GM12878 (cell line): ENCODE data around the gene CPNE5. TPM values are rescaled to one million over a fixed set of nuclear protein-coding genes. Genes with fewer than 3 reads are reported as not detected.

ENCODE experiments used
- ATAC-seq: fragments of 200-7000 bp; cut with Tn5 transposase; 3 replicates; pipeline ENCODE4 v1.9.1; 2020; ENCODE audit warnings: mild to moderate bottlenecking, moderate library complexity
- BruUV-seq: library from RNA; stranded (reverse); fragments of 400-500 nt; replicated peaks from 2 replicates; lab custom pipeline; 2021; lab: Mats Ljungman, UMichigan
- CTCF ChIA-PET: fragments of 300-600 bp; sonication (Branson Sonifier 250); formaldehyde crosslinking; extraction: SDS; loops from one replicate; lab custom pipeline; 2021; ENCODE audit warnings: inconsistent platforms; lab: Yijun Ruan, JAX
- POLR2A ChIA-PET: fragments of 350-600 bp; formaldehyde crosslinking; extraction: SDS; loops from one replicate; lab custom pipeline; 2021; ENCODE audit warnings: inconsistent platforms; lab: Charles Lee
- RAD21 ChIA-PET: fragments of 300-600 bp; sonication (Branson Sonifier 250); formaldehyde crosslinking; loops from one replicate; lab custom pipeline; 2023; ENCODE audit warnings: antibody characterized with exemption; ENCODE audit not compliant: unreplicated experiment; lab: Charles Lee
- SMC1A ChIA-PET: fragments of 300-600 bp; sonication (Branson Sonifier 250); formaldehyde crosslinking; loops from one replicate; lab custom pipeline; 2023; ENCODE audit not compliant: unreplicated experiment, uncharacterized antibody; lab: Charles Lee
- DNase-seq: peaks from one replicate; pipeline ENCODE4 v3.0.0-alpha.2; 2011; ENCODE audit warnings: low read depth, low spot score
- FAIRE-seq: peaks from 3 replicates; lab custom pipeline; 2011; peaks lifted over from hg19 to GRCh38; lab: Jason Lieb, UNC
- H2AFZ ChIP-seq: 2 replicates; pipeline ENCODE4 v1.6.0; 2011; ENCODE audit warnings: low read depth, low read length, control low read depth; ENCODE audit not compliant: control insufficient read depth
- H3K27ac ChIP-seq: 2 replicates; pipeline ENCODE4 v1.5.1; 2011; ENCODE audit warnings: control low read depth; ENCODE audit not compliant: control insufficient read depth, insufficient read depth
- H3K27me3 ChIP-seq, 2 experiments: replicated peaks in 1 of 2; 2 replicates each; pipeline versions ENCODE4 v1.6.0 to v1.6.1; 2011; ENCODE audit warnings: low read length in 1 of 2; ENCODE audit not compliant: control insufficient read depth in 2 of 2, insufficient read depth in 2 of 2
- H3K36me3 ChIP-seq, 2 experiments: 2 replicates each; pipeline ENCODE4 v1.5.1; 2011; ENCODE audit warnings: low read length in 1 of 2; ENCODE audit not compliant: control insufficient read depth in 2 of 2, insufficient read depth in 2 of 2
- H3K4me1 ChIP-seq: 2 replicates; pipeline ENCODE4 v1.6.1; 2011; ENCODE audit warnings: mild to moderate bottlenecking, low read length, moderate library complexity, mixed read lengths; ENCODE audit not compliant: control insufficient read depth, insufficient read depth
- H3K4me2 ChIP-seq: 2 replicates; pipeline ENCODE4 v1.6.0; 2011; ENCODE audit warnings: control low read depth; ENCODE audit not compliant: control insufficient read depth, insufficient read depth
- H3K4me3 ChIP-seq: fragments of 200-600 bp; sonication (generic); 2 replicates; pipeline ENCODE4 v1.5.1; 2016
- H3K79me2 ChIP-seq: 2 replicates; pipeline ENCODE4 v1.6.0; 2011; ENCODE audit warnings: low read length; ENCODE audit not compliant: control insufficient read depth, insufficient read depth
- H3K9ac ChIP-seq: 2 replicates; pipeline ENCODE4 v1.8.0; 2011; ENCODE audit warnings: low read length, control low read depth, mixed read lengths; ENCODE audit not compliant: control insufficient read depth, insufficient read depth
- H3K9me3 ChIP-seq: replicated peaks from 3 replicates; pipeline ENCODE4 v1.5.1; 2011; ENCODE audit warnings: mild to moderate bottlenecking, low read length; ENCODE audit not compliant: control insufficient read depth, insufficient read depth
- H4K20me1 ChIP-seq: 2 replicates; pipeline ENCODE4 v1.6.0; 2011; ENCODE audit not compliant: control insufficient read depth, insufficient read depth
- ATF2 ChIP-seq: IDR thresholded peaks from 2 replicates; pipeline ENCODE4 v1.6.1; 2012; ENCODE audit warnings: low read length, inconsistent platforms
- ATF7 ChIP-seq: fragments of 450-650 bp; IDR thresholded peaks from 2 replicates; pipeline ENCODE4 v1.6.1; 2016; ENCODE audit warnings: low read depth, mild to moderate bottlenecking
- BCL11A ChIP-seq: IDR thresholded peaks from 2 replicates; pipeline ENCODE4 v1.6.1; 2011; ENCODE audit warnings: low read depth, low read length
- CHD4 ChIP-seq: fragments of 200-600 bp; sonication (generic); IDR thresholded peaks from 2 replicates; pipeline ENCODE4 v1.6.1; 2016; ENCODE audit warnings: mild to moderate bottlenecking
- DPF2 ChIP-seq: fragments of 450-650 bp; IDR thresholded peaks from 2 replicates; pipeline ENCODE4 v1.6.1; 2017; ENCODE audit warnings: mild to moderate bottlenecking
- EZH2 ChIP-seq: IDR thresholded peaks from 2 replicates; pipeline ENCODE4 v1.6.1; 2012; ENCODE audit warnings: low read depth, mild to moderate bottlenecking, control low read depth, inconsistent platforms, low read length, borderline replicate concordance; ENCODE audit not compliant: control insufficient read depth
- LARP7 ChIP-seq: fragments of 450-650 bp; IDR thresholded peaks from 2 replicates; pipeline ENCODE4 v1.6.1; 2017; ENCODE audit warnings: mild to moderate bottlenecking
- NRF1 ChIP-seq: conservative IDR thresholded peaks from 2 replicates; pipeline ENCODE4 v1.6.1; 2011; ENCODE audit warnings: mild to moderate bottlenecking, low read depth, low read length, improper control_type of control experiment
- PAX8 ChIP-seq: fragments of 450-650 bp; IDR thresholded peaks from 2 replicates; pipeline ENCODE4 v1.6.1; 2017; ENCODE audit warnings: mild to moderate bottlenecking, moderate library complexity
- PRDM15 ChIP-seq: fragments of 450-650 bp; formaldehyde crosslinking; IDR thresholded peaks from 2 replicates; pipeline ENCODE4 v1.4.0; 2020; ENCODE audit warnings: mild to moderate bottlenecking, moderate library complexity
- RELA ChIP-seq: fragments of 450-650 bp; IDR thresholded peaks from 2 replicates; pipeline ENCODE4 v1.8.0; 2014; ENCODE audit warnings: borderline replicate concordance; ENCODE audit not compliant: partially characterized antibody
- RFX5 ChIP-seq: IDR thresholded peaks from 2 replicates; pipeline ENCODE4 v1.6.1; 2011; ENCODE audit warnings: low read depth, low read length, improper control_type of control experiment
- SMC3 ChIP-seq: IDR thresholded peaks from 2 replicates; pipeline ENCODE4 v1.6.1; 2011; ENCODE audit warnings: low read length, improper control_type of control experiment, borderline replicate concordance
- TAF1 ChIP-seq: IDR thresholded peaks from 2 replicates; pipeline ENCODE4 v1.6.1; 2011; ENCODE audit warnings: mild to moderate bottlenecking, low read depth, low read length, borderline replicate concordance
- TBL1XR1 ChIP-seq: IDR thresholded peaks from 2 replicates; pipeline ENCODE4 v1.6.1; 2012; ENCODE audit warnings: low read depth, low read length, improper control_type of control experiment
- TCF7 ChIP-seq: IDR thresholded peaks from 2 replicates; pipeline ENCODE4 v1.6.1; 2014; ENCODE audit warnings: antibody characterized with exemption, borderline replicate concordance
- YBX1 ChIP-seq: fragments of 450-650 bp; IDR thresholded peaks from 2 replicates; pipeline ENCODE4 v1.6.1; 2016; ENCODE audit warnings: antibody characterized with exemption
- ZBED1 ChIP-seq: IDR thresholded peaks from 2 replicates; pipeline ENCODE4 v1.6.1; 2016; ENCODE audit warnings: borderline replicate concordance
- ZSCAN29 ChIP-seq: fragments of 450-650 bp; IDR thresholded peaks from 2 replicates; pipeline ENCODE4 v1.6.1; 2017; ENCODE audit warnings: mild to moderate bottlenecking, moderate library complexity
- WGBS: methylation state at CpG from one replicate; pipeline ENCODE4 v1.1.6; 2016; ENCODE audit warnings: low lambda C conversion rate; ENCODE audit not compliant: insufficient replicate concordance, insufficient coverage; ENCODE audit errors: missing lambda C conversion rate; 5-methylcytosine and 5-hydroxymethylcytosine counted together
- in situ Hi-C: fragments of 300-500 bp; cut with MboI; formaldehyde crosslinking; loops from 9 replicates; pipeline ENCODE4 v1.14.3; 2018; ENCODE audit warnings: mixed read lengths
- intact Hi-C: fragments of 100-400 bp; cut with micrococcal nuclease; formaldehyde crosslinking; loops from one replicate; pipeline ENCODE4 v1.14.2; 2022; ENCODE audit not compliant: unreplicated experiment
- polyA plus RNA-seq, 11 experiments: library from polyadenylated mRNA; depleted of rRNA in 4 of 11; unstranded in 6 of 11; stranded (reverse) in 5 of 11; fragments of >200 nt; fragmentation: Nextera tagmentation in 4 of 11; fragmentation: Illumina TruSeq in 1 of 11; extraction: Ambion mirVana in 4 of 11; extraction: Trizol in 1 of 11; gene quantifications; 1 replicate in 1 of 11; 2 replicates in 10 of 11; pipeline versions ENCODE4 v1.2.1 to v1.2.3, GENCODE V29; 2011 to 2016; ENCODE audit warnings: inconsistent platforms in 2 of 11, missing spikeins in 2 of 11, low read depth in 1 of 11
- total RNA-seq, 4 experiments: library from RNA; depleted of rRNA in 3 of 4; stranded (reverse); fragments of >200 nt in 3 of 4; fragmentation: Illumina TruSeq in 1 of 4; extraction: Trizol in 1 of 4; gene quantifications; 2 replicates each; pipeline versions ENCODE4 v1.2.1 to v1.2.3, GENCODE V29; 2013 to 2021

The CPNE5 gene
- total and polyA plus RNA-seq, 10 of the 15 experiments (the other 5 are each of a cell fraction or from before 2014, with no cell fraction given), result 2.4 to 39.1 (median 18.2) TPM

DNA sequence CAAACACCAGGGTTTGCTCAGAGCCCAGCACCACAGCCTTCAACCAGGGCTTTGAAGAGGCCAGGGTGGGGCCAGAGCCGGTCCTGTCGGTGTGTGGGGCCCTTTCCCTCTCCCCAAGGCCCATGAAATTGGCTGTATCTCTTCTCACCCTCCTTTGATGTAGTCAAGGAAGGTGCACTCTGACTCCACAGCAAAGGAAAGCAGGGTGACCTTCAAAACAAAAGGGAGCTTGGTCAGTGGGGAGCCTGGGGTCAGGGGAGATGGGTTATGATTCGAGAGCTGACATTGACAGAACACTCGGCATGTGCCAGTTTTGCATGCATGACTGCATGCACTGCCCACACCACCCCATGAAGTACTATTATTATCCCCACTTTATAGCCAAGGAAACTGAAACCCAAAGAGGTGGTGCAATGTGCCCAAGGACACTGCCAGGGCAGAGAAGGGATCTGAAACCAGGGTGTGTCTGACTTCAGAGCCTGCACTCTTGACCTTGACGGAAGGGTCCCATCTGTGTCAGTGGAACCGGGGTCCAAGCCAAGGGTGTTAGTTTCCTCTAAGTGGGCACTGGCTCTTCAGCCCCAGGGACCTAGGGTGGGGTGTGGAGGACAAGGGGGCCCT is 86.2 kb downstream of the CPNE5 start:
- no peak overlapping the region for H2AFZ ChIP-seq
- CTCF ChIA-PET, result interaction anchor here (0.8 to 9.5 kb wide), 14 partner anchors 12 to 160 kb away, joined by 3 to 109 read pairs (median 9); partner anchors contain the start of genes CDKN1A and PPIL1
- ATAC-seq (peak; percentile 67), DNase-seq (peak; percentile 82), FAIRE-seq (peak; percentile 31)
- 0 out of 2 replicates have a peak overlapping the region, but pooled peaks have one; percentile 7 for H3K4me3 ChIP-seq
- no peaks in the 10 kb centered on the region for H3K27me3 ChIP-seq
- peak overlapping the region; percentile 99 for H3K4me2 ChIP-seq
- no peaks in the 10 kb centered on the region; the same call in 1 of the 3 replicates for H3K9me3 ChIP-seq
- POLR2A ChIA-PET, result interaction anchor here (0.6 to 6.1 kb wide), 7 partner anchors 15 to 128 kb away, joined by 3 to 57 read pairs (median 3); partner anchors contain the start of gene CDKN1A
- peak overlapping the region; percentile 50; the same call in 1 of the 2 replicates for H3K9ac ChIP-seq
- intact Hi-C loops, result loop anchor here (1.0 kb wide), 1 partner anchor 27 kb away; no protein-coding TSS in a partner anchor
- SMC1A ChIA-PET, result interaction anchor here (0.9 to 9.7 kb wide), 11 partner anchors 8 to 138 kb away, joined by 3 to 120 read pairs (median 5); partner anchors contain the start of gene CDKN1A
- no peaks in the 10 kb centered on the region for H4K20me1 ChIP-seq
- WGBS, result 2% methylated on average over 6 of the region's 6 CpGs
- peaks cover 56% of the 10 kb centered on the region for H3K4me1 ChIP-seq
- peaks cover 0 to 2% of the 10 kb centered on the region in 2 experiments; a peak in 2 of 4 replicates for H3K36me3 ChIP-seq
- no TSS peak for BruUV-seq
- H3K27ac ChIP-seq, result peak overlapping the region; percentile 80
- RAD21 ChIA-PET, result interaction anchor here (1.0 to 8.6 kb wide), 9 partner anchors 24 to 137 kb away, joined by 4 to 124 read pairs (median 13); partner anchors contain the start of gene CDKN1A
- peaks cover 17% of the 10 kb centered on the region for H3K79me2 ChIP-seq
- in situ Hi-C loops, result loop anchor here (5.0 kb wide), 1 partner anchor 131 kb away; no protein-coding TSS in a partner anchor
- TF ChIP-seq DPF2 (peak; percentile 84; the same call in 1 of the 2 replicates), ZBED1 (no peak), LARP7 (no peak), TBL1XR1 (peak; percentile 42; the same call in 1 of the 2 replicates), YBX1 (no peak), PAX8 (no peak), TCF7 (no peak), SMC3 (no peak; the same call in 1 of the 2 replicates), ATF7 (peak; percentile 51; the same call in 1 of the 2 replicates), CHD4 (no peak), EZH2 (no peak), ATF2 (no peak), ZSCAN29 (no peak), PRDM15 (CRISPR knock-in tag) (no peak), RFX5 (no peak), TAF1 (no peak), RELA (no peak), BCL11A (no peak), NRF1 (no peak)
